GM20000 (cell line): Measurements from ENCODE around the gene FRMPD4.

Source experiments
- DNase-seq: peaks from one replicate; pipeline ENCODE4 v3.0.0; 2012; ENCODE audit warnings: low spot score
- TF ChIP-seq, protein P1 (sequence below): IDR thresholded peaks from 2 replicates; pipeline ENCODE4 v1.5.1; 2012; ENCODE audit warnings: mild to moderate bottlenecking, control low read depth; ENCODE audit errors: extremely low read depth, missing control alignments

FRMPD4 gene

DNA sequence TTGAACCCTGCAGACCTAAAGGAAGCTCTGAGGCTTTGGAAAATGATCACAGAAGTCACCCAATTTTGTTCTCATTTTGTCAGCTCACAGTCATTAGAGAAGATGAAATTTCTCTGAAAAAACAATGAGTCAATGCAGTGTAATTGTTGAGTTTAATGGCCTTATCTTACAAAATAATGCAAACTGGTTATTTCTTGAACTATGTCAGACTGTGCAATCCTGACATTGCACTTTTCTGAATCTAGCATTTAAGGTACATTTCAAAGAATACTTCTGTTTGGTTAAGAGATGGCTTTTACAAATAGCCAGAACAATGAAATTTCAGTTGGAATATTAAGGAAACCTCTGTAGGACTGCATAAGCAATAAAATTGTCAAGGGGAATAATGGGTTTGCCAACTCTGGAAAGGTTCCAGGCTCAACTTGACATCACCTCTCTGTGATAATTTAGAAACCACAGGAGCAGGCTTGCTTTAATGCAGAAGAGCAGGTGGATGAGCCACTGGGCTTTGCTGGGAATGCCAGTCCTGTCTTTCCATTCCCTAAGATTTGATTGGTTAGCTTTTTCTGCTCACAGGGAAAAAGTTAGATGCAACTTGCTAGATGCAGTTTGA is 222.8 kb downstream of the FRMPD4 start:
- TF ChIP-seq, protein P1, sequence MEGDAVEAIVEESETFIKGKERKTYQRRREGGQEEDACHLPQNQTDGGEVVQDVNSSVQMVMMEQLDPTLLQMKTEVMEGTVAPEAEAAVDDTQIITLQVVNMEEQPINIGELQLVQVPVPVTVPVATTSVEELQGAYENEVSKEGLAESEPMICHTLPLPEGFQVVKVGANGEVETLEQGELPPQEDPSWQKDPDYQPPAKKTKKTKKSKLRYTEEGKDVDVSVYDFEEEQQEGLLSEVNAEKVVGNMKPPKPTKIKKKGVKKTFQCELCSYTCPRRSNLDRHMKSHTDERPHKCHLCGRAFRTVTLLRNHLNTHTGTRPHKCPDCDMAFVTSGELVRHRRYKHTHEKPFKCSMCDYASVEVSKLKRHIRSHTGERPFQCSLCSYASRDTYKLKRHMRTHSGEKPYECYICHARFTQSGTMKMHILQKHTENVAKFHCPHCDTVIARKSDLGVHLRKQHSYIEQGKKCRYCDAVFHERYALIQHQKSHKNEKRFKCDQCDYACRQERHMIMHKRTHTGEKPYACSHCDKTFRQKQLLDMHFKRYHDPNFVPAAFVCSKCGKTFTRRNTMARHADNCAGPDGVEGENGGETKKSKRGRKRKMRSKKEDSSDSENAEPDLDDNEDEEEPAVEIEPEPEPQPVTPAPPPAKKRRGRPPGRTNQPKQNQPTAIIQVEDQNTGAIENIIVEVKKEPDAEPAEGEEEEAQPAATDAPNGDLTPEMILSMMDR = no peak

DNA sequence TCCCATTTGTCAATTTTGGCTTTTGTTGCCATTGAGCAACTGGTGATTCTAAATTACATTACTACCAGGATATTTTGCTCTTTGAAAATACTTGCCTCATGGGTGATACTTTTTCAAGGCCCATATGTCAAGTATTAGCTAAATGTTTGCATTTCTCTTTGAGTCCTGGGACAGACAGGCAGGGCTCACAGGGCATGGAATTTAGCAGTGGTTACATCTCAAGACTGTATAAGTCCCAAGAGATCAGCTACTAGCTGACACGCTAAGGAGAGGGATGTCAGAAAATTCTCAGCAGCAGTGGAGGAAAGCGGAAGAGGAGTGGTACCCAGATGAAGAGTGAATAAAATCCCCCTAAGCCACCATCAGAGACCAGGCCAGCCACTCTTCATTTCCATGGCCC is 224.9 kb downstream of the FRMPD4 start:
- no peak for DNase-seq
- TF ChIP-seq, protein P1 = no peak

More for the DNA sequence above, 222.8 kb downstream of the FRMPD4 start:
- no peak for DNase-seq

DNA sequence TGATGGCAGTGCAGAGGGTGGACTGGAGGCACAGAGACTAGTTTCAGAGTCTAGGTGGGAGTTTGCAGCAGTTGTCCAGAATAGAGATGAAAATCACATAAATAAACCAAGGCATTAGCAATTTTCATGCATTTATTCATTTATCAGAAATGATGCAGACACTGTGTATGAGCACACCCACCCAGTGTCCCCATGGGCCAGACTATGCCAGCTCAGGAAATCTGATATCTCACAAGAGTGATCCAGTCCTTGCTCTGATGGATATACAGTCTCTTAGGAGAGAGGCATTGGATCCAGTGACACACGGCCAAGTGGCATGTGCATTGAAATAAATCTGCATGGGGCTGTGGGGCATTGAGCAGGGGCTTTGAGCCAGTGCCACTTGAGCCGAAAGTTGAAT is 228.2 kb downstream of the FRMPD4 start:
- no peak for DNase-seq
- TF ChIP-seq, protein P1 = no peak

DNA sequence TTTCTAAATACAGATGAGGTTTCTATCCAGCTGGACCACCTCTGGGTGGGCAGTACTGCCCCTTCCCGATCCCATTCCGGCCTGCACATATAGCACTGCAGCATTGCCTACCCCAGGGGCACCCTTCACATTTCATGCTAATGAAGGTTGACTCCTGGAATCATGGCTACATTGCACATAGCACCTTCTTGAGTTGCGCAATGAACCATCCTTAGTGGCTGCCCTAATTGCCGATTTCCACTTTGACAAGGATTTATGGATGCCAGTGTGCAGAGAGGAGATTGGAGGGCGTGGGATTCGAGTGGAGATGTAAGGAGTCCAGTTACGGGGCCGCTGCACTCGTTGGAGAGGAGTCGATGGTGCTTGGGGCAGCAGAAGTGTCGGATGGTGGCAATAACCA is 229.0 kb downstream of the FRMPD4 start:
- no peak for DNase-seq

DNA sequence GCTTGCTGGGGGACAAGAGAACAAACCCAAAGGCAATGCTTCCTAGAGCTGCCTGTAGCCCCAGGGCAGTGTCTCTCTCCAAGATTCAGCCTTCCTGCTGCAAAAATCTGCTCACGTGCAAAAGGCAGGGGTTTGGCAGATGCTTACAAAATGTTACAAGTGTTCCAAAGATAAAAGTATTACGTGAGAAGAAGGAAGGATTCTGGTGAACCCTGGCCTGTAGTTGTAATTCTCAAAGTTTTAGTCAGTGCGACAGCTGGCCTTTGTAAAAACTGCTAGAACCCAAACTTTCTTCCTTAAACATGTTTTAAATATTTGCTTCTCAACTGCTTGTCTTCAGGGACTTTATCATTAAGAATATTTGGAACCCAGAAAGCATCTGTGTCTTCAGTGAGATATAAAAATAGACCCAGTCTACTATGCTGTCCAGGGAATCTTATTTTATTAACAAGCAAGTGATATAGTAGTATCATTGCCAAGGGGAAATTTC is 232.3 kb downstream of the FRMPD4 start:
- DNase-seq = no peak
- TF ChIP-seq, protein P1 = no peak

More for the DNA sequence above, 229.0 kb downstream of the FRMPD4 start:
- TF ChIP-seq, protein P1 = no peak

DNA sequence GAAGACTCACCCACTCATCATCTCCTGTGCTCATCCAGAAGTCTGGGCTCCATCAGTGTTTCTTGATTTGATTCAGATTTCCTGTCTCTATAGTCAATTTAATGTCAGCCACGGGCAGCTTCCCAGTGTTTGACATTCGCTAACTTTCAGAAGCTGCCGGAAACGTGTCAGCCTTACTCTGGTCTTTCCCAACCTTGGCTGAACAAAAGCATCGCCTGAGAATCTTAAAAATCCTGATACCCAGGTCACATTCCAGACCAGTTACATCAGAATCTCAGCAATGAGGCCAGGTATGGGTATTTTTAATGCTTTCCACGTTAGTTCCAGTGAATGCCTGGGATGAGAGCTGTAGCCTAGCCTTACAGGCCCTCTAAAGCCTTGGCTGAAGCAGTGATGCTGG is 233.8 kb downstream of the FRMPD4 start:
- DNase-seq = no peak
- TF ChIP-seq, protein P1 = no peak

DNA sequence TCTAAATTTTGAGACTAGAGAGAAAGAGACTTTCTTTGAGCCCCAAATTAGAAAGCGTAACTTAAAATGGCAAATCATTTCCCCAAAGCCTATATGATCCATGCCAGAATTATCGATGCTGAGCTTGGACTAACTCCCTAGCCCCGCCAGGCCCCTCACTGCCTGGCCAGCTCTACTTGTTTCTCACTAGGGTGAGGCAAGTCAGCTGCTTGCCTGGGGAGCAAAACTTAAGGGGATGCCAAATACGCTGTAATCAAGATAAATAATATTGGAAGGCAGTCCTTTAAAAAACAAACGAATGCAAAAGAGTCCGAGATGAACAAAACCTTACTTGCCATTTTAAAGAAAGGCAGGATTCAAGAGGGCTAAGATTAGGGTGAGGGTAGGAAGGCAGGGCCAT is 236.0 kb downstream of the FRMPD4 start:
- DNase-seq = no peak
- TF ChIP-seq, protein P1 = no peak
